GM20431 (cell line): ENCODE data around the gene ZKSCAN7.
"Not testable (repeated sequence)": the region's sequence is repeated elsewhere in the genome, so short reads cannot be mapped to it uniquely, and the experiment has no call there.

Source experiments
- in situ Hi-C: fragments of 300-500 bp; cut with MseI, MboI; formaldehyde crosslinking; loops from one replicate; pipeline ENCODE4 v1.15.0; 2020; ENCODE audit warnings: low sequenced_read_pairs; ENCODE audit not compliant: unreplicated experiment

Gene ZKSCAN7

DNA sequence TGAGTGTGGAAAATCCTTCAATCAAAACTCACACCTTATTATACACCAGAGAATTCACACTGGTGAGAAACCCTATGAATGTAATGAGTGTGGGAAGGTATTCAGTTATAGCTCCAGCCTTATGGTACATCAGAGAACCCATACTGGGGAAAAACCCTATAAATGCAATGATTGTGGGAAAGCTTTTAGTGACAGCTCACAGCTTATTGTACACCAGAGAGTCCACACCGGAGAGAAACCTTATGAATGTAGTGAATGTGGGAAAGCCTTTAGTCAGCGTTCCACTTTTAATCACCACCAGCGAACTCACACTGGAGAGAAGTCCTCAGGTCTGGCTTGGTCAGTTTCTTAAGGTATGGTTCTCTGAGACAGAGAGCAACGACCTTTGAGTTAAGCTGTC is 16.0 kb downstream of the ZKSCAN7 start:
- in situ Hi-C loops: no loop called here

DNA sequence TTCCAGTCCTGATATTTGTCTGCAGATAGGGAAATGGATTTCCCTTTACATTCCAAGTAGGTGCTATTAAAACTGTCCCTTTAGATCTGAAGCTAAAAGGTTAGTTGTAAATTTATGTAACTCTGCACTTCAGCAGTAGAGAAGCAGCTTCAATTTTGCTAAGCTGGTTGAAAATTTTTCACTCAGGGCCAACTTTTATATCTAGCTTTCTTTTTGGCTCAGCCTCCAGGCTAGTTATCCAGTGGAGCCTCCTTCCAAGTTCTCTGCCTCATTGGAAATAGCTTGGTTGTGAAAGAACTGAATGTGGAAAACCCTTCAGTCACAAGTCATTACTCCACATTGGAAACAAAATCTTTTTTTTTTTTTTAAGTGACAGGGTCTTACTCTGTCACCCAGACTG is 21.6 kb downstream of the ZKSCAN7 start:
- in situ Hi-C loops: no loop called here

DNA sequence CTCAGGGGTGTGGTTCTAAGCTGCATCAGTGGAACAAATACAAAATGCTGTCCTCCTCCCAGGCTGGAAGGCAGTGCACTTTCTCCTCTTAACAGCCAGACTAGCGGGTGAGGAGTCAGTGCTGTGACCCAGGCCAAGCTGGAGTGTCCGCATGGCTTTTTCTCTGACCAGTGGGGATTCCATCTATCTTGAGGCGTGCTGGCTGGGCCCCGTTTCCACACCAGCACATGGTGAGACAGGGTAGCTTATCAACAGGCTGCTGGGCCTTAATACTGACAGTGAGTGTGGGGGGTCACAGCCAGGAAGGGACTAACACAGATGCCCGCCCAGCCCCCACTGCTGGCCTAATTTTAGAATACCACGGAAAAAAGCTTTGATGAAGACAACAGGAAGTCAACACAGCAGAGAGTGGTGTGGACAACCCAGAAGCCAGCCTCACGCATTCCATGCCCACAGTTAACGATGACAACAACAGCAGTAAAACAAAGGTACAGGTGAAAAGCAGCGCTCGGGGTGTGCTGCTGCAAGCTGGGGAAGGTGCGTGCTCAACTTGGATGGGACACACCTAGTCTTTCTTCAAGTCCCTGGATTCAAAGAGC is 22.5 kb downstream of the ZKSCAN7 start:
- in situ Hi-C loops: not testable (repeated sequence)

DNA sequence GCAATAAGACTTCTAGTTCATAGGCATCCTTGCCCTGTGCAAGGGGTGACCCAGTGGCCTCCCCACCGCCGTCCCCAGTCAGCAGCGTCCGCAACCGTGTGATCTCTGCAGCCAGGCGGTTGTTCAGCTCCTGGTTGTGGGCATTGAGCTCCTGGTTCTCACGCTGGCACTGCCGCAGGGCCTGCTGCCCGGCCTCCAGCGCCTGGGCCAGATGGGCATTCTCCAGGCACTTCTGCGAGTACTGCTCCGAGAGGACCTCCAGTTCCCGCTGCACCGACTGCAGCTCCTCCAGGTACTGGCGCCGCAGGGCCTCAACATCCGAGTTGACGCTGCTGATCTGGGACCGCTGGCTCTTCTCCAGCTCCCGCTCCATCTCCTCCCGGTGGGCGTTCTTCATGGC is 23.3 kb downstream of the ZKSCAN7 start:
- in situ Hi-C loops: not testable (repeated sequence)

DNA sequence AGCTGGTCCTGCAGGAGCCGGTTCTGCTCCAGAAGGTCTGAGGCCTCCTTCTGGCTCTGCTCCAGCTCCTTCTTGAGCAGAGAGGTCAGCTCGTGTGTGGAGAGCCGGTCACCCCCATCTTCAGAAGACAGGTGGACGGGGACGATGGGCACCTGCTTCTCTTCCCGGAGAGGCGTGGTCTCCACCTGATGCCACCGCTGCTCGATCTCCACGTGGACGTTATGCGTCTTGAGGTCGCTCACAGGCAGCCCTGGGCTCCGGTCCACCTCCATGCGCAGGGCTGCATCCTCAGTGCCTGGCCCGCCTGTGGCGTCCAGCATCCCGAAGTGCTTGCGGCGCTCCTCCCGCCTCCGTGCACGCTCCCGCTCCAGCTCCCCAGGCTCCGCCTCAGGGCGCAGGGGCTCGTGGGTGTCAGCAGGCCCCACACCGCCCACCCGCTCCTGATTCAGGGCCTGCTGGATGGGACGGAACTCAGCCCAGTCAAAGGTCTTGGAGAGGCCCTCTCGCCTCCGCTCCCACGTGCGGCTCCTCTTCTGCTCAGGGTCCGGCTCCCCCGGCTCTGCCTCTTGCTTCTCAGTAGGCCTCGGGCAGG is 24.0 kb downstream of the ZKSCAN7 start:
- in situ Hi-C loops: not testable (repeated sequence)

DNA sequence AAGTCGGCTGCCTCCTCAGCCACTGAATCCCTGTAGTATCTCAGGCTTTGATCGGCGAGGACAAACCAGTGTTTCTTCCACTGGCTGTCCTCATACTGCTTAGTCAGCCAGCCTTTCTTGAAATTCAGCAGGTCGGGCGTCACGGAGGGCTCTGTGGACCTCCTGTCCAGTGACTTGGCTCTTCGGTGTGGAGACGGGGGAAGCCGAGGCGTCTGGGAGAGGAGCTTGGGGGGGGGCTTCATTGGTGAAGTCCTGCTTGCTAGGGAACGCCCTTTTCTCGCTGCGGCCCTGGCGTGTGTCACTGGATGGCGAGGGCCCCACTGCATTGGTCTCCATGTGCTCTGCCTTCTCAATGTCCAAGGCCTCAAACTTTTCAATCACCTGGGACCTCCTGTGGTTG is 24.8 kb downstream of the ZKSCAN7 start:
- in situ Hi-C loops: not testable (repeated sequence)

DNA sequence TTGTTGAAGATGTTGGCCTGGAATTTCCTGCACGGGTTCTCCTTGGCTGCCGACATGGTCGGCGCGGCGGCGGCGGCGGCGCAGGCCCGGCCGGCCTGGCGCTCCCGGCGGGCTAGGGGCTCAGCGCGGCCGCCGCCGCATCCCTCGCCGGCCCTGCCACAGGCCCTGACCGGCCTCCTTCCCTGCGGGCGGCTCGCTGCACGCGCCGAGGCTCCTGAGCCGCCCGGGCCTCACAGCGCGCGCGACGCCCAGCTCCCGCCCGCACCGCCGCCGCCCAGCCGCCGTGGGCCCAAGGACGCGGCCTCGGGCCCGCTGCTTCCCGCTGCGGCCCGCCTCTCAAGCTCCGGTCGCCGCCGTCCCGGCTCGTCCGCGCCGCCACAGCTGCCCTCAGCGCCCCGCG is 26.0 kb downstream of the ZKSCAN7 start:
- in situ Hi-C loops: not testable (repeated sequence)

DNA sequence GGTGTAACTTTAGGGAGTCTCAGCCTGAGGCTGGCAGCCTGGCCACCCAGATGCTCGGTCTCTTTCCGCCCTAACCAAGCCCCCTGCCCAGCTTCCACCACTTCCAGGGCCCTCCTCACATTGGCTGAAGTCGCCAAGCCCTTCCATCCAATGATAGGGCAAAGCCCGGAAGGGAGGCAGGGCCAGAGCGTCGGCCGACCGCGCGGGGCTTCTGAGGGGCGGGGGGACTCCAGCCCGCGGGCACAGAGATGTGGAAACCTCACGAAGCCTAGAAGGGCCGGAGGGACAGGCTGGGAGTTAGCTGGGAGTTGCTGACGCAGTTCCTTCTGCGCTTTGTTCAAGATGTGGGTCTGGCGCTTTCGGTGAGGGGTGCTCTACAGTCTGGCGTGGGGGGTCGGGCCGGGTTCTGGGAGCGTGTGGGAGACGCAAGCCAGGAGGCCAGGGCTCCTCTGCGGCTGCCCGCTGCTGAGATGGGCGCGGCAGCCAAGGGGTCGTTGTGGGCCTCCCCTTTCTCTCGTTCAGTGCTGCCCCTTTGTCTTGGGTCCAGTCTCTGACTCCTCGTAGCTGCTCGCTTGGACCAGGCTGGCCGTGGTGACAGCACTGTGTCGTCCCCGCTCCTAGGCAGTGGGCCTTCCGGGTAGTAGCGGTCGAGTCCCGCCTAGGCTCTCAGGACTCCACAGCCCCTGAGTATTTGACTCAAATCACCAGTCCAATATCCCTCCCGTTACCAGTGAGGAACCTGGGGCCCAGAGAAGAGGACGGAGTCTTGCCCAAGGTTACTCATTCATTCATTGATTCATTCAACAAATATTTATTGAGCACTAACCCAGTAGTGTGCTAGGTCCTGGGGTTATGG is 29.9 kb downstream of the ZKSCAN7 start, which contains the start of gene ZNF660:
Gene ZNF660 (plus strand): TSS at position 319 of the 856 bp plus-strand sequence. CDS start 9,230 bp downstream, outside the sequence.
- in situ Hi-C loops: no loop called here

DNA sequence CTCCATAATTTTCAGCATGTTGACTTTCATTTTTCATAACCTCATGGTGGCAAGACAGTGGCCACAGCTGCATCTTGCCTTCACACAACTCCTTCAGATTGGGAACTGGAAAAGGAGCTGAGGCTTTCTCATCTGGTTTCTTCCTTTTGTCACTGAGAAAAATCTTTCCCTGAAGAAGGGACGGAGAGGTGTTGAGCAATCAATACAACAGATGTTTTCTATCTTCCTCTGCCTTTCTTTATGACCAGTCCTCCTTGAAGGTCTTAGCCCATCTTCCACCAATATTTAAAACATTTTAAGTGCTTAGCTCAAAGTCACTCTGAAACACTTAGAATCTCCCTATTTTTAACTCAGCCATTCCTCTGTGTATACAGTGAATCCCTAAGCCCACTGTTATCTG is 41.6 kb downstream of the ZKSCAN7 start:
- in situ Hi-C loops: no loop called here

DNA sequence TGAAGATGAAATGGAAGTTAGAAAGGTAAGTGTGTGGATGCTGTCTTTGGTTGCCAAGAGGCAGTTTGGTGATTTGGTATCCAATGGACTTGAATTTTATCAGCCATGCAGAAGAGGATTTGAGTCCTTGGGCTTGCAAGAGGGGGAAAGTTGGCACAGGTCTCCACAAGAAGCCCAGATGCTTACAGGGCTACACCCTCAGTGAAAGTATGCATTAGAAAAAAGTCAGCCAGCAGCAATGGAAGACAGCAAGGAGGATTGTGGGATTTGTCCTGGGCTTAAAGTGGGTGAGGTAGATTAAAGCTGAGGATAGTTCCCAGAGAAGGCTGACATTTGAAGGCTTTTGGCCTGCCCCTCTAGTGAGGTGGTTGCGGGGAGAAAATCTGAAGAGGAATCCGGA is 46.8 kb downstream of the ZKSCAN7 start:
- in situ Hi-C loops: no loop called here

DNA sequence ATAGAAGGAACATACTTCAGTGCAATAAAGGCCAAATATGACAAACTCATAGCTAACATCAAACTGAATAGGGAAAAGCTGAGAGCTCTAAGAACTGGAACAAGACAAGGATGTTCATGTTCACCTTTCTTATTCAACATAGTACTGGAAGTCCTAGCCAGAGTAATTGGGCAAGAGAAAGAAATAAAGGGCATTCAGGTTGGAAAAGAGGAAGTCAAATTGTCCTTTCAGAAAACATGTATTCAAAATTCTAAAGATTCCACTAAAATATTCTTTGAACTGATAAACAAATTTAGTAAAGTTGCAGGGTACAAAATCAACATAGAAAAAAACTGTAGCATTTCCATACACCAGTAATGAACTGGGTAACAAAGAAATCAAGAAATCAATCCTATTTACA is 57.7 kb downstream of the ZKSCAN7 start:
- in situ Hi-C loops: no loop called here
